Neural progenitor cell (in vitro differentiated cells): ENCODE data around the gene DNAH7. TPM values are rescaled to one million over a fixed set of nuclear protein-coding genes. Genes with fewer than 3 reads are reported as not detected.

Source experiments
- DNase-seq: peaks from one replicate; pipeline ENCODE4 v3.0.0-alpha.2; 2016; ENCODE audit warnings: low spot score
- H2AFZ ChIP-seq: fragments of 200-600 bp; sonication (generic); replicated peaks from 2 replicates; pipeline ENCODE4 v1.6.1; 2016; ENCODE audit warnings: antibody characterized with exemption
- H3F3A ChIP-seq: fragments of 200-600 bp; sonication (generic); 2 replicates; pipeline ENCODE4 v1.6.1; 2016; ENCODE audit warnings: antibody characterized with exemption, low read depth
- H3K27ac ChIP-seq: fragments of 200-600 bp; sonication (generic); 2 replicates; pipeline ENCODE4 v1.5.1; 2016; ENCODE audit warnings: mild to moderate bottlenecking
- H3K27me3 ChIP-seq: fragments of 200-600 bp; sonication (generic); 2 replicates; pipeline ENCODE4 v1.6.1; 2016; ENCODE audit warnings: mild to moderate bottlenecking, moderate library complexity
- H3K36me3 ChIP-seq: fragments of 200-600 bp; sonication (generic); 2 replicates; pipeline ENCODE4 v1.5.1; 2016
- H3K4me1 ChIP-seq: fragments of 200-600 bp; sonication (generic); 2 replicates; pipeline ENCODE4 v1.6.1; 2016; ENCODE audit warnings: mixed run types
- H3K4me2 ChIP-seq: fragments of 200-600 bp; sonication (generic); 2 replicates; pipeline ENCODE4 v1.6.1; 2016
- H3K4me3 ChIP-seq: fragments of 200-600 bp; sonication (generic); 2 replicates; pipeline ENCODE4 v1.5.1; 2016
- H3K79me2 ChIP-seq: fragments of 200-600 bp; sonication (generic); 2 replicates; pipeline ENCODE4 v1.6.1; 2016; ENCODE audit warnings: low read depth
- H3K9ac ChIP-seq: fragments of 200-600 bp; sonication (generic); 2 replicates; pipeline ENCODE4 v1.6.1; 2016
- H3K9me3 ChIP-seq: fragments of 200-600 bp; sonication (generic); 2 replicates; pipeline ENCODE4 v1.5.1; 2016; ENCODE audit warnings: low read depth
- H4K20me1 ChIP-seq: fragments of 200-600 bp; sonication (generic); 2 replicates; pipeline ENCODE4 v1.6.1; 2016; ENCODE audit warnings: low read depth
- H3K27ac Mint-ChIP-seq: 3 replicates; pipeline ENCODE4 v1.8.0; 2021; ENCODE audit warnings: mixed read lengths
- H3K27me3 Mint-ChIP-seq: 2 replicates; pipeline ENCODE4 v1.8.0; 2022; ENCODE audit warnings: low read depth, mild to moderate bottlenecking, inconsistent platforms, moderate library complexity, mixed read lengths; ENCODE audit not compliant: insufficient read depth
- H3K36me3 Mint-ChIP-seq: 3 replicates; pipeline ENCODE4 v1.8.0; 2021; ENCODE audit warnings: mixed read lengths
- H3K4me1 Mint-ChIP-seq: 3 replicates; pipeline ENCODE4 v1.8.0; 2021; ENCODE audit warnings: mixed read lengths
- H3K4me3 Mint-ChIP-seq: 3 replicates; pipeline ENCODE4 v1.8.0; 2021; ENCODE audit warnings: mild to moderate bottlenecking, moderate library complexity, mixed read lengths
- H3K9me3 Mint-ChIP-seq: 3 replicates; pipeline ENCODE4 v1.8.0; 2020; ENCODE audit warnings: mixed read lengths
- CTCF ChIP-seq: fragments of 200-600 bp; sonication (generic); IDR thresholded peaks from 2 replicates; pipeline ENCODE4 v1.5.1; 2017; ENCODE audit warnings: antibody characterized with exemption, mild to moderate bottlenecking
- EZH2 ChIP-seq: fragments of 200-600 bp; sonication (generic); IDR thresholded peaks from 2 replicates; pipeline ENCODE4 v1.6.1; 2017; ENCODE audit warnings: antibody characterized with exemption, mild to moderate bottlenecking, moderate library complexity
- EZH2phosphoT487 ChIP-seq: fragments of 200-600 bp; sonication (generic); IDR thresholded peaks from 2 replicates; pipeline ENCODE4 v1.6.1; 2017; ENCODE audit warnings: antibody characterized with exemption
- total RNA-seq: library from RNA; depleted of rRNA; stranded (reverse); fragments of >200 nt; gene quantifications from 2 replicates; pipeline ENCODE4 v1.2.3, GENCODE V29; 2015; ENCODE audit warnings: low replicate concordance

Gene DNAH7
- total RNA-seq, 1 donor from 2014 or later = 0.49 TPM

DNA sequence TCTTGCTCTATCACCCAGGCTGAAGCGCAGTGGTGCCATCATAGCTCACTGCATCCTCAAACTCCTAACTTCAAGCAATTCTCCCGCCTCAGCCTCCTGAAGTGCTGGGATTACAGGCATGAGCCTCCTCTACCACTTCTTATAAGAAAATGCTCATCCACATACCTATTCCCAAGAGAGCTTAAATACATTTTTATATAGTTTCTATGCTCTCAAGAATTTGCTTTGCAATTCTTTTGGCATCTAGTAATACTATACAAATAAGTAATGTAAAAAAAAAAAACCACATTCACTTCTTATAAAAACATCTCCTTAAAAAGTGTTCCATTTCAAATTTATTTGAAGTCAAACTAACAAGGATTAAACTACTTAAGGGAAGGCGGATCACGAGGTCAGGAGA lies 197.3 kb downstream of the DNAH7 start:
- Histone ChIP-seq H4K20me1 (no peaks in the 10 kb centered on the region), H3K9me3 (no peaks in the 10 kb centered on the region), H2AFZ (no peak overlapping the region), H3K4me3 (no peak overlapping the region), H3K27ac (no peak overlapping the region), H3K27me3 (no peaks in the 10 kb centered on the region), H3K79me2 (no peaks in the 10 kb centered on the region), H3K4me1 (no peaks in the 10 kb centered on the region), H3K36me3 (no peaks in the 10 kb centered on the region), H3K4me2 (no peak overlapping the region), H3K9ac (no peak overlapping the region), H3F3A (no peaks in the 10 kb centered on the region)
- TF ChIP-seq EZH2 = no peak
- TF ChIP-seq EZH2phosphoT487 = no peak
- no peak for TF ChIP-seq CTCF
- no peak overlapping the region for H3K4me3 Mint-ChIP-seq
- H3K27ac Mint-ChIP-seq = no peak overlapping the region
- H3K36me3 Mint-ChIP-seq = no peaks in the 10 kb centered on the region
- peaks cover 3% of the 10 kb centered on the region for H3K4me1 Mint-ChIP-seq
- no peaks in the 10 kb centered on the region for H3K9me3 Mint-ChIP-seq
- no peak for DNase-seq
- H3K27me3 Mint-ChIP-seq = peaks cover 2% of the 10 kb centered on the region

DNA sequence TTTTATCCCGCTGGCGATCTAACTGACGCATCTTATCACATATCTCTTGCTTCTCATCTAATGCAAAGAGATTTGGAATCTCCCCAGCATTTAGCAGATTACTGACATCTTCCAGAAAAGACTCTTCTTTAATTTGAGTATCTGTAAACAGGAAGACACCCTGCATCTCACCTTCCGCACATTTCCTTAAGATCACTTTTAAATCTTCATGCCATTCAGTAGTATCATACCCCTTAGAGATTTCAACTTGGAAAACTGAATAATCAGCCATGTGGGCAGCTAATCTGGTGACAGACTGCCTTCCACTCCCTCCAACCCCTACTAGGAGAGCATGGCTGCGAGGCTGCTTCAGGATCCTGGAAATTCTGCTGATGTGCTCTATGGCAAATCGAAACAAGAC lies 204.3 kb downstream of the DNAH7 start:
- no peak overlapping the region for H3K27ac ChIP-seq
- H3K79me2 ChIP-seq = no peaks in the 10 kb centered on the region
- no peak overlapping the region for H3K4me3 Mint-ChIP-seq
- no peaks in the 10 kb centered on the region for H3F3A ChIP-seq
- no peak overlapping the region for H3K27ac Mint-ChIP-seq
- H3K27me3 Mint-ChIP-seq = no peaks in the 10 kb centered on the region
- no peaks in the 10 kb centered on the region for H3K9me3 Mint-ChIP-seq
- no peak overlapping the region for H3K9ac ChIP-seq
- H3K27me3 ChIP-seq = no peaks in the 10 kb centered on the region
- no peaks in the 10 kb centered on the region for H3K9me3 ChIP-seq
- H3K4me1 ChIP-seq = no peaks in the 10 kb centered on the region
- no peak overlapping the region for H2AFZ ChIP-seq
- H3K4me3 ChIP-seq = no peak overlapping the region
- no peak for DNase-seq
- H3K36me3 Mint-ChIP-seq = no peaks in the 10 kb centered on the region
- no peak for TF ChIP-seq CTCF
- TF ChIP-seq EZH2 = no peak
- no peak for TF ChIP-seq EZH2phosphoT487
- H3K4me2 ChIP-seq = no peak overlapping the region
- H3K36me3 ChIP-seq = no peaks in the 10 kb centered on the region
- H3K4me1 Mint-ChIP-seq = peaks cover 2% of the 10 kb centered on the region
- H4K20me1 ChIP-seq = no peaks in the 10 kb centered on the region

- Histone ChIP-seq H3K9ac (no peak overlapping the region), H4K20me1 (no peaks in the 10 kb centered on the region), H3K4me1 (no peaks in the 10 kb centered on the region), H3F3A (no peaks in the 10 kb centered on the region), H3K27me3 (no peaks in the 10 kb centered on the region), H3K9me3 (no peaks in the 10 kb centered on the region), H3K36me3 (no peaks in the 10 kb centered on the region), H2AFZ (no peak overlapping the region), H3K79me2 (no peaks in the 10 kb centered on the region), H3K4me2 (no peak overlapping the region), H3K27ac (no peak overlapping the region), H3K4me3 (no peak overlapping the region)
- no peak for TF ChIP-seq CTCF
- no peak for TF ChIP-seq EZH2phosphoT487
- TF ChIP-seq EZH2 = no peak
- no peaks in the 10 kb centered on the region for H3K27me3 Mint-ChIP-seq
- H3K36me3 Mint-ChIP-seq = no peaks in the 10 kb centered on the region
- no peak for DNase-seq
- no peak overlapping the region for H3K4me3 Mint-ChIP-seq
- no peaks in the 10 kb centered on the region for H3K9me3 Mint-ChIP-seq
- no peaks in the 10 kb centered on the region for H3K4me1 Mint-ChIP-seq
- no peak overlapping the region for H3K27ac Mint-ChIP-seq
Measured at GRCh38 chr2:195863564-195863963, 205.1 kb downstream of the DNAH7 start.

- no peaks in the 10 kb centered on the region for H3K9me3 ChIP-seq
- no peak overlapping the region for H3K4me2 ChIP-seq
- H3K9me3 Mint-ChIP-seq = no peaks in the 10 kb centered on the region
- H3K4me1 Mint-ChIP-seq = no peaks in the 10 kb centered on the region
- H3K36me3 ChIP-seq = no peaks in the 10 kb centered on the region
- no peak overlapping the region for H3K4me3 ChIP-seq
- no peak overlapping the region for H3K27ac Mint-ChIP-seq
- no peak overlapping the region for H3K27ac ChIP-seq
- DNase-seq = no peak
- no peaks in the 10 kb centered on the region for H3F3A ChIP-seq
- no peaks in the 10 kb centered on the region for H3K79me2 ChIP-seq
- no peaks in the 10 kb centered on the region for H3K4me1 ChIP-seq
- H3K27me3 Mint-ChIP-seq = no peaks in the 10 kb centered on the region
- H3K36me3 Mint-ChIP-seq = no peaks in the 10 kb centered on the region
- H4K20me1 ChIP-seq = no peaks in the 10 kb centered on the region
- no peaks in the 10 kb centered on the region for H3K27me3 ChIP-seq
- no peak for TF ChIP-seq EZH2phosphoT487
- no peak for TF ChIP-seq EZH2
- TF ChIP-seq CTCF = no peak
- H3K9ac ChIP-seq = no peak overlapping the region
- H2AFZ ChIP-seq = no peak overlapping the region
- H3K4me3 Mint-ChIP-seq = no peak overlapping the region
Measured at GRCh38 chr2:195863121-195863520, 205.5 kb downstream of the DNAH7 start.
